GM12872 (cell line): ENCODE results near the gene SEMA4G.

Experiments
- TF ChIP-seq, protein P1 (sequence below): IDR thresholded peaks from 3 replicates; pipeline ENCODE4 v1.5.1; 2011; ENCODE audit warnings: low read depth, mild to moderate bottlenecking, low read length, moderate library complexity; ENCODE audit not compliant: insufficient read depth

SEMA4G gene

GRCh38 chr10:101012525-101013364 lies 43.4 kb downstream of the SEMA4G start:
- TF ChIP-seq, protein P1, sequence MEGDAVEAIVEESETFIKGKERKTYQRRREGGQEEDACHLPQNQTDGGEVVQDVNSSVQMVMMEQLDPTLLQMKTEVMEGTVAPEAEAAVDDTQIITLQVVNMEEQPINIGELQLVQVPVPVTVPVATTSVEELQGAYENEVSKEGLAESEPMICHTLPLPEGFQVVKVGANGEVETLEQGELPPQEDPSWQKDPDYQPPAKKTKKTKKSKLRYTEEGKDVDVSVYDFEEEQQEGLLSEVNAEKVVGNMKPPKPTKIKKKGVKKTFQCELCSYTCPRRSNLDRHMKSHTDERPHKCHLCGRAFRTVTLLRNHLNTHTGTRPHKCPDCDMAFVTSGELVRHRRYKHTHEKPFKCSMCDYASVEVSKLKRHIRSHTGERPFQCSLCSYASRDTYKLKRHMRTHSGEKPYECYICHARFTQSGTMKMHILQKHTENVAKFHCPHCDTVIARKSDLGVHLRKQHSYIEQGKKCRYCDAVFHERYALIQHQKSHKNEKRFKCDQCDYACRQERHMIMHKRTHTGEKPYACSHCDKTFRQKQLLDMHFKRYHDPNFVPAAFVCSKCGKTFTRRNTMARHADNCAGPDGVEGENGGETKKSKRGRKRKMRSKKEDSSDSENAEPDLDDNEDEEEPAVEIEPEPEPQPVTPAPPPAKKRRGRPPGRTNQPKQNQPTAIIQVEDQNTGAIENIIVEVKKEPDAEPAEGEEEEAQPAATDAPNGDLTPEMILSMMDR: peak; percentile 81

DNA sequence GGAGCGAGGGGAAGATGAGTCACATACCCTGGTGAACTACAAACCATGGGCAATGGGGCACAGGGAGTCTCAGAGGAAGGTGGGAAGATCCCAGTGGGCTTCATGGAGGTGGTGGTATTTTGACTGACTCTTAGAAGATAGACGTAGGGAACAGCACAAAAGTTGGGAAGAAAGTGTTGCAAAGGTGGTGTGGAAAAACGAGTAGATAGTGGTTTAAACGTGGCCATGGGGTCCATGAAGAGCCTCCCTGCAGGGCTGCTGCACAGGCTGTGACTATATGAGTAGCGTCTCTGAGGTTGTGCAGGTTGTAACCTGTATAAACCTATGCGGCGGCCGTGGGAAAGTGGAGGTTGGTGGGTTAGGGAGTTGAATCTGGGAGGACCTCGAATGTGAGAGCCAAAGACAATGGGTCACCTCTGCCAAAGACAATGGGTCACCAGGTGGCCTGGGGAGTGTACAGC lies 44.1 kb downstream of the SEMA4G start:
- TF ChIP-seq, protein P1: no peak

DNA sequence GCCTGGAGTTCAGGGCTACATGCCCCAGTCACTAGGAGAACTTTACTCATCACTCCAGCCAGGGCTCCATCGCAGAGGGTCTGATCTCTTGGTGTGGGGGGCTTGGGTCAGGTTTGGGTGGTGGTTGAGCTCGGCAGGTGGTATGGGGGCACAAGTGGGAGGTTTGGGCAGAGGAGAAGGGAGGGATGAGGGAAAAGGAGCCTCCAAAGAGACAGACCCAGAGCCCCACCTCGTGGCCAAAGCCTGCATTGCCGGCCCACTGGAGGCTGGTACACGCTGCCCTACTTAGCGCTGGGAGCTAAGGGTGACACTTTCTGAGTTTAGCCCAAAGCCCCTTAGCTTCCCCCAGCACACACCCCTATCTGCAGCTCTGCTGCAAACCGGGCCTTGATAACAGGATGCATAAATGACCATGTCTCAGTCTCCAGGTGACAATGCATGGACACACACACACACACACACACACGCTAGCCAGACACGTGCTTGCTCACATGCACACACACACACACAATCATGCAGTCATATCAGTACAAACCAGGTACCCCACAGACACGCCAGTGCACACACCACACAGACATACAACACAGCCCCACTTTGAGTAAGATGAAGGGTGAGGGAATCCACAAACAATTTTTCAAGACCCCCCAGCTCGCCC lies 45.1 kb downstream of the SEMA4G start:
- TF ChIP-seq, protein P1: peak; percentile 100

DNA sequence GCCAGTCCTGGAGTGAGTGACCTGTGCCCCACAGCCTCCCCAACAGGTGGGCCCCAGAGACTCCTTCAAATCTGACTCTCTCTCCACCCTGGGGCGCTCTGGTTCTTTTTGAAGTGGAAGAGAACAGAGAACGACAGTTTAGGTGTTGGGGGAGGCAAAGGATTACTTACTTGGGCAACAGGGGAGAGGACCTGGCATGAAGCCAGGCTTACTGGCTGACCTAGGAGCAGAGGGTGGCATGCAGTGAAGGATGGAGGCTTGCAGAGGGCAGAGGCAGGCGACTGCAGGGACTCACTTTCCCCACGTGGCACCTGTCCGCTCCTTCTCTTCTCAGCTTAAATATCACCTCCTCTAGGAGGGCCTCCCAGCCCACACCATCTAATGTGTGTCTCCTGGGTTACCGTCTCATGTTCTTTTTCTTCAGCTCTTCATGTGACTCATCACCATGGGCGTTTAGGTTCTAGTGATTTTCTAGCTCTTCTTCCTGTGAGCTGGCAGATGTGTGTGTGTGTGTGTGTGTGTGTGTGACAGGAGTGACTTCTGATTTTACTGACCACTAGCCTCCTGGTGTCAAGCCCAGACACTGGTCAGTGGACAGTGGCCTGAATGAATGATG lies 45.8 kb downstream of the SEMA4G start:
- TF ChIP-seq, protein P1: no peak

DNA sequence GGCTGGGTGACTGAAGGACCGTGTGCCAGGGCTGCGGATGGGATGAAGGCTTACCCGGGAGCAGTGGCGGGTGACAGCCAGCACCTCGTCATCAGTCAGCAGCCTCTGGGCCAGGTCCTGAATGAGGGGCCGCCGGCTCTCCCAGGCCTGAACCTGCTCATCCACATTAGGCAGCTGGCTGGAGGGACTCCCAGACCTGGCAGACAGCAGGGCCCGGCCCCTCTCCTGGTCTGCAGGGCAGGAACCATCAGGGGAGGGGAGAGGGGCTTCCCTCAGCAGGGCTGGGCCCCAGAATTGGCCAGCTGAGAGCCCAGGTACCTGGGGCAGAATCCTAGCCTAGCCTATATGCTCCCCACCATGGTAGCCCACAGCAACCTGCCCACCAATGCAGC lies 46.3 kb downstream of the SEMA4G start:
- TF ChIP-seq, protein P1: no peak

DNA sequence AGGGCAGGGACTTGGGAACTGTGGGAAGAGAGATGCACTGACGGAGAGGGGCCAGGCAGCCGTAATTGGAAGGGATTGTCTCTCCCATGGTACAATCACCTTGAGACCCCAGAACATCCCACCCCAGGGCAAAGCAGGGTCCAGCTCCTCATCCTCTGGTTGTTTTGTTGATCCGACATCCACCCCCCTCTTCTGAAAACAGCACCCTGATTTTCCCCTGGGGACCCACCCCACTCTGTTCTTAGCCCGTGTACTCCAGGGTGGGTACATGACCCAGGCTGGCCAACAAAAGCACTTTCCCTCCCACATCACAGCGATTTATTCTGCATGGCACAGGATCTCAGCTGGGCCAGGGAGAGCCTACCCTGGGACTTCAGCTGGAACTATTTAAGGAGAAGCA lies 47.5 kb downstream of the SEMA4G start:
- TF ChIP-seq, protein P1: no peak

DNA sequence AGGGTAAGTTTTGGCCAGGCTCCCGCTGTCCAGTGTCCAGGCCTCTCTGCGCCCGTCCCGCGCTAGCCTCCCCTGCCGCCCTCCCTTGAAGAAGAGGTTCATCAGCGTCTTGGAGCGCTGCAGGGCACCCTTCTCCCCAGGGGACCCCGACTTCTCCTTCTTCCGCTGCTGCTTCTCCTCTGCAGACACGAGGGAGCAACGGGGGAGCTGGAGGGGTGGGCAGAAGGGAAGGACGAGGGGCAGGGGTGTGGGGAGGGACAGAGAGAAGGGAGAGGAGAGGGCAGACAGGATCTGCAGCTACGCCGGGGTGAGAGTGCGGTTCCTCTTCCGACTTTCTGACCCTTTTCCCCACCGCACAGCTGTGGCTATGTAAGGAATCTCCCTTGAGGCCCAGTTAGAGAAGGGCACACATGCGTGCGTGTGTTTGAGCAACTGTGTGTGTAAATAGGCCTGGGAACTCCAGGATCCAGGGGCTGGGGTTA lies 48.9 kb downstream of the SEMA4G start:
- TF ChIP-seq, protein P1: no peak
